OCI-LY7 (cell line): ENCODE data around the gene CLCN6. TPM values are rescaled to one million over a fixed set of nuclear protein-coding genes. Genes with fewer than 3 reads are reported as not detected.
A peak's percentile ranks its signal among the peaks of the same experiment; 100 is the strongest.

Experiments used
- BruUV-seq: library from RNA; stranded (reverse); fragments of 400-500 nt; replicated peaks from 2 replicates; lab custom pipeline; 2021; lab: Mats Ljungman, UMichigan
- CTCF ChIA-PET: fragments of 300-600 bp; sonication (Branson Sonifier 250); formaldehyde crosslinking; loops from one replicate; lab custom pipeline; 2022; ENCODE audit warnings: antibody characterized with exemption; ENCODE audit not compliant: unreplicated experiment; lab: Charles Lee
- POLR2A ChIA-PET: fragments of 300-600 bp; sonication (Branson Sonifier 250); formaldehyde crosslinking; loops from one replicate; lab custom pipeline; 2022; ENCODE audit warnings: antibody characterized with exemption; lab: Charles Lee
- DNase-seq: peaks from one replicate; pipeline ENCODE4 v3.0.0-alpha.2; 2015; ENCODE audit warnings: low spot score
- H2AFZ ChIP-seq: fragments of 200-600 bp; sonication (generic), shearing (Covaris generic); 2 replicates; pipeline ENCODE4 v1.6.1; 2014; ENCODE audit warnings: mild to moderate bottlenecking, antibody characterized with exemption, low read length, moderate library complexity
- H3K27ac ChIP-seq: fragments of 200-600 bp; sonication (generic); 2 replicates; pipeline ENCODE4 v1.5.1; 2014; ENCODE audit warnings: mixed run types, low read depth, mild to moderate bottlenecking, moderate library complexity, low read length, inconsistent platforms; ENCODE audit not compliant: poor library complexity, severe bottlenecking
- H3K36me3 ChIP-seq: fragments of 200-600 bp; sonication (generic); 2 replicates; pipeline ENCODE4 v1.6.1; 2014; ENCODE audit warnings: mild to moderate bottlenecking, antibody characterized with exemption, low read length, moderate library complexity, mixed read lengths; ENCODE audit not compliant: insufficient read depth
- H3K4me1 ChIP-seq: fragments of 200-600 bp; sonication (generic); 2 replicates; pipeline ENCODE4 v1.5.1; 2014; ENCODE audit warnings: mild to moderate bottlenecking, low read length; ENCODE audit not compliant: insufficient read depth, poor library complexity, severe bottlenecking
- H3K4me2 ChIP-seq: fragments of 200-600 bp; sonication (generic); 2 replicates; pipeline ENCODE4 v1.6.1; 2014; ENCODE audit warnings: mild to moderate bottlenecking, low read length
- H3K4me3 ChIP-seq: fragments of 200-600 bp; sonication (generic); 2 replicates; pipeline ENCODE4 v1.5.1; 2014; ENCODE audit warnings: mild to moderate bottlenecking, low read depth, low read length; ENCODE audit not compliant: poor library complexity, severe bottlenecking
- H3K79me2 ChIP-seq: fragments of 200-600 bp; sonication (generic); 2 replicates; pipeline ENCODE4 v1.6.1; 2016; ENCODE audit warnings: low read depth, mild to moderate bottlenecking, low read length, moderate library complexity, mixed read lengths; ENCODE audit not compliant: insufficient read depth
- H3K9me2 ChIP-seq: fragments of 200-600 bp; sonication (generic); 2 replicates; pipeline ENCODE4 v1.6.1; 2016; ENCODE audit warnings: mild to moderate bottlenecking, low read length, mixed read lengths; ENCODE audit not compliant: insufficient read depth
- H3K9me3 ChIP-seq: fragments of 200-600 bp; sonication (generic); 2 replicates; pipeline ENCODE4 v1.6.1; 2014; ENCODE audit warnings: mild to moderate bottlenecking, mixed run types, low read length, mixed read lengths
- H4K20me1 ChIP-seq: fragments of 200-600 bp; sonication (generic); 2 replicates; pipeline ENCODE4 v1.6.1; 2014; ENCODE audit warnings: mild to moderate bottlenecking, antibody characterized with exemption, low read length, moderate library complexity, mixed read lengths; ENCODE audit not compliant: insufficient read depth
- EZH2phosphoT487 ChIP-seq: fragments of 200-600 bp; sonication (generic); IDR thresholded peaks from 2 replicates; pipeline ENCODE4 v1.6.1; 2018; ENCODE audit warnings: low read depth, borderline replicate concordance, mild to moderate bottlenecking, mixed run types, antibody characterized with exemption, low read length, moderate library complexity, mixed read lengths
- intact Hi-C: fragments of 100-400 bp; cut with micrococcal nuclease; formaldehyde crosslinking; loops from one replicate; pipeline ENCODE4 v1.10.0; 2022; ENCODE audit not compliant: unreplicated experiment
- total RNA-seq, 2 experiments: library from RNA; depleted of rRNA in 1 of 2; stranded (reverse); fragments of >200 nt in 1 of 2; shearing (Covaris generic) in 1 of 2; gene quantifications; 2 replicates each; pipeline ENCODE4 v1.2.3, GENCODE V29; 2014 to 2022
- TF ChIP-seq, protein P1 (sequence below): fragments of 200-600 bp; sonication (generic); conservative IDR thresholded peaks from 2 replicates; pipeline ENCODE4 v1.5.1; 2014; ENCODE audit warnings: mild to moderate bottlenecking, antibody characterized with exemption, low read length, moderate library complexity, mixed read lengths

Gene CLCN6
- total RNA-seq, 2 experiments from 2014 or later = 19.7 to 65.8 TPM

DNA sequence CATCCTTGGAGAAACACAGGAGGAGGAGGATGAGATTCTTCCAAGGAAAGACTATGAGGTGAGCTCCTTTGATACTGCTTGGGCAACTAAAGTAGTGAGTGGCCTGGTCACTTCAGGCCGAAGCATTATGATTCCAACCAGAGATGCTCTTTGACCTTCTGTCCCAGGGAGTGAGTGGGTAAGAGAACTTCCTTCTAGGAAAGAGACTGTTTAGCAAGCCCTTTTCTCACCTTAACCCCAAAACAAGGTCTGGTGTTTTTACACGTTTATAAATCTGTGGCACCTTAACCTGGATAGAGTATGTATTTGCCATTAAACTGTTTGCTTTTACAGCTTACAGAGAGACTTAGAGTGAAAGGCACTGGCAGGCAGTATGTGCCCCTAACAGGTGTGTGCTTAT is 1.1 kb downstream of the CLCN6 start:
- Histone ChIP-seq H4K20me1 (no peaks in the 10 kb centered on the region; the same call in 1 of the 2 replicates), H3K4me2 (peak overlapping the region; percentile 97), H3K4me3 (peak overlapping the region; percentile 80), H3K9me2 (no peaks in the 10 kb centered on the region), H3K27ac (peak overlapping the region; percentile 47), H2AFZ (no peak overlapping the region), H3K36me3 (peaks cover 53% of the 10 kb centered on the region), H3K79me2 (peaks cover 60% of the 10 kb centered on the region), H3K4me1 (peaks cover 49% of the 10 kb centered on the region), H3K9me3 (no peaks in the 10 kb centered on the region)
- CTCF ChIA-PET = no interaction called here
- intact Hi-C loops = no loop called here
- no TSS peak for BruUV-seq
- no peak for DNase-seq
- POLR2A ChIA-PET = interaction anchor here (0.5 to 2.0 kb wide), 4 partner anchors 8 to 122 kb away, joined by 3 to 12 read pairs (median 4); no protein-coding TSS in a partner anchor
- TF ChIP-seq, protein P1, sequence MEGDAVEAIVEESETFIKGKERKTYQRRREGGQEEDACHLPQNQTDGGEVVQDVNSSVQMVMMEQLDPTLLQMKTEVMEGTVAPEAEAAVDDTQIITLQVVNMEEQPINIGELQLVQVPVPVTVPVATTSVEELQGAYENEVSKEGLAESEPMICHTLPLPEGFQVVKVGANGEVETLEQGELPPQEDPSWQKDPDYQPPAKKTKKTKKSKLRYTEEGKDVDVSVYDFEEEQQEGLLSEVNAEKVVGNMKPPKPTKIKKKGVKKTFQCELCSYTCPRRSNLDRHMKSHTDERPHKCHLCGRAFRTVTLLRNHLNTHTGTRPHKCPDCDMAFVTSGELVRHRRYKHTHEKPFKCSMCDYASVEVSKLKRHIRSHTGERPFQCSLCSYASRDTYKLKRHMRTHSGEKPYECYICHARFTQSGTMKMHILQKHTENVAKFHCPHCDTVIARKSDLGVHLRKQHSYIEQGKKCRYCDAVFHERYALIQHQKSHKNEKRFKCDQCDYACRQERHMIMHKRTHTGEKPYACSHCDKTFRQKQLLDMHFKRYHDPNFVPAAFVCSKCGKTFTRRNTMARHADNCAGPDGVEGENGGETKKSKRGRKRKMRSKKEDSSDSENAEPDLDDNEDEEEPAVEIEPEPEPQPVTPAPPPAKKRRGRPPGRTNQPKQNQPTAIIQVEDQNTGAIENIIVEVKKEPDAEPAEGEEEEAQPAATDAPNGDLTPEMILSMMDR = no peak
- TF ChIP-seq EZH2phosphoT487 = no peak

DNA sequence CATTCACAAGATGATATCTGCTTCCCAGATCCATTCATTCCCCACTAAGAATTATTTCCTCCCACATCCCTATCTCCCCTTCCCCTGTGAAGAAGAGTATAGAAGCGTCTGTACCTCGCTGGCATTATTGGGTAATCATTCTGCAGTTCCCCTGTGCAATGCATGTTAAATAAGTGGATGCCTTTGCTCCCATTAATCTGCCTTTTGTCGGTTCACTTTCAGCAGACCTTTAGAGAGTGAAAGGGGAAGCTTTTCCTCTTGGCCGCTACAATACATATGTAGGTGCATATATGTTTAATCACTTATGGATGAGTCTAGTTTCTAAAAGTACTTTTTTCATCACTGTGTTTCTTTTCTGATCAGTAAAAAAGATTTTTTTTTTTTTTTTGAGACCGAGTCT is 7.0 kb downstream of the CLCN6 start:
- BruUV-seq = no TSS peak
- ChIA-PET POLR2A (interaction anchor here (0.7 to 2.4 kb wide), 4 partner anchors 10 to 752 kb away, joined by 3 to 11 read pairs (median 4); no protein-coding TSS in a partner anchor), CTCF (no interaction called here)
- peak; percentile 18 for DNase-seq
- H3K9me3 ChIP-seq = no peaks in the 10 kb centered on the region
- TF ChIP-seq EZH2phosphoT487 = no peak
- TF ChIP-seq, protein P1 = no peak
- H3K9me2 ChIP-seq = no peaks in the 10 kb centered on the region
- peaks cover 50% of the 10 kb centered on the region for H3K4me1 ChIP-seq
- H3K79me2 ChIP-seq = peaks cover 33% of the 10 kb centered on the region
- no peaks in the 10 kb centered on the region for H4K20me1 ChIP-seq
- H3K27ac ChIP-seq = peak overlapping the region; percentile 90
- intact Hi-C loops = no loop called here
- H3K4me2 ChIP-seq = peak overlapping the region; percentile 53
- no peak overlapping the region for H2AFZ ChIP-seq
- H3K36me3 ChIP-seq = peaks cover 71% of the 10 kb centered on the region
- peak overlapping the region; percentile 29 for H3K4me3 ChIP-seq

DNA sequence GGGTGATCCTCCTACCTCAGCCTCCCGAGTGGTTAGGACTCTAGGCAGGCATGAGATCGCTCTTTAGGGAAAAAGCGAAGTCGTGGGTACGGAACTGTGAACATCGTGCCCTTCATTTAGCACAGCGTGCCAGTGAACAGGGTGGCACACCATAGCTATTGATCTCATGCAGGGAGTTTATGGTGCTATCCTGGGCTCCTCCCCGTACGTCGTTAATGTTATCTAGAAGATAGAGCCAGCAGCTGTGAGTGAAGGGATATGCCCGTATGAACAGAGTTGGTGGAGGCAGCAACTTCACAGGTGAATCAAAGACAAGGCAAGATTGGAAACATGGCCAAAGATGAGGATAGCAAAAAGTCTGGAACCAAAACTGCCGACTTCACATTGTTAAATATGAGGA is 11.2 kb downstream of the CLCN6 start:
- POLR2A ChIA-PET = interaction anchor here (0.7 kb wide), 1 partner anchor 166 kb away, joined by 3 read pairs; no protein-coding TSS in a partner anchor
- TF ChIP-seq, protein P1 = no peak
- TF ChIP-seq EZH2phosphoT487 = no peak
- H3K9me2 ChIP-seq = no peaks in the 10 kb centered on the region
- H3K9me3 ChIP-seq = no peaks in the 10 kb centered on the region
- no peak overlapping the region for H3K4me3 ChIP-seq
- H2AFZ ChIP-seq = no peak overlapping the region
- H4K20me1 ChIP-seq = no peaks in the 10 kb centered on the region
- intact Hi-C loops = no loop called here
- H3K4me1 ChIP-seq = peaks cover 41% of the 10 kb centered on the region
- CTCF ChIA-PET = no interaction called here
- DNase-seq = no peak
- H3K36me3 ChIP-seq = peaks cover 66% of the 10 kb centered on the region
- H3K4me2 ChIP-seq = no peak overlapping the region
- no TSS peak for BruUV-seq
- H3K27ac ChIP-seq = no peak overlapping the region
- peaks cover 21% of the 10 kb centered on the region; the same call in 1 of the 2 replicates for H3K79me2 ChIP-seq
